Muscle of arm (tissue), 12 donors: ENCODE results near the gene AUH. TPM values are rescaled to one million over a fixed set of nuclear protein-coding genes. Genes with fewer than 3 reads are reported as not detected.
"Not testable (repeated sequence)": the region's sequence is repeated elsewhere in the genome, so short reads cannot be mapped to it uniquely, and the experiment has no call there.

Source experiments
- DNase-seq: peaks from one replicate; pipeline ENCODE4 v3.0.0-alpha.2; 2013
- polyA plus RNA-seq, 12 donors: library from polyadenylated mRNA; unstranded; fragments of 120-200 nt; gene quantifications; one replicate each; pipeline ENCODE4 v1.2.1, GENCODE V29; 2013; ENCODE audit not compliant: insufficient read length in 12 of 12

The AUH gene
- polyA plus RNA-seq, 12 donors = 12.6 to 18.6 (median 15.8) TPM; not detected in 1

DNA sequence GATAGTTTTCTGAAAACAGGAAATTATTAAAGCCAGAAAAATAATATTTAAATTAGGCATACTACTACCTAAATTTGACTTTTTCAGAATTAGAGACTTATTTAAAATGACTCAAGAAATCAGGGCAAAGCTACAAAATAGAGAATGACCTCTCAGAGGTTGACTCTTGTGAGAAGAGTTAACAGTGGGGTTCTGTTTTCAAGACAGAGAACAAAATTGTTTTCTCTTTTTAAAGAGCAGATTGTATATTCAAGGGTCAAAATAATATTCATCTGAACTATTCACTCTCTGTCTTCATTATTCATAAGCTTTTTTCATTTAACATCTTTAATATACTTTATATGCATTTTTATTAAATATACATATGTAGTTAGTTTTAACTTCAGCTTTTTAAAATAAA lies 21.9 kb upstream of the AUH start:
- no peak for DNase-seq

DNA sequence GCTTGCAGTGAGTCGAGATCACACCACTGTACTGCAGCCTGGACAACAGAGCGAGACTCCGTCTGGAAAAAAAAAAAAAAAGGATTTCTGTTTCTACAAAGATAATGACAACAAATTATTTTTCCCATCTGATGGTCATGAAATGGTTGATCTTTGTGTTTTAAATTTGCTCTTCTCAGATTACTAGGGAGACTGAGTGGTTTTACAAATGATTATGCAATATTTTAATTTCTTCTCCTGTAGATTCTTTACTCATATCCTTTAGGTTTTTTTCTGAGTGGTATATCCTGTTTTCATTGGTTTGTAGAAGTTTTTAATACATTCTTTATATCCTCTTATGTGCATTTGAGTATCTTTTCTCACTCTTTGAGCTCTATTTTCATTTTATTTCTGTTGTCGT lies 20.6 kb upstream of the AUH start:
- DNase-seq = no peak

- DNase-seq = no peak
Observed at GRCh38 chr9:91379426-91379825, 17.7 kb upstream of the AUH start.

DNA sequence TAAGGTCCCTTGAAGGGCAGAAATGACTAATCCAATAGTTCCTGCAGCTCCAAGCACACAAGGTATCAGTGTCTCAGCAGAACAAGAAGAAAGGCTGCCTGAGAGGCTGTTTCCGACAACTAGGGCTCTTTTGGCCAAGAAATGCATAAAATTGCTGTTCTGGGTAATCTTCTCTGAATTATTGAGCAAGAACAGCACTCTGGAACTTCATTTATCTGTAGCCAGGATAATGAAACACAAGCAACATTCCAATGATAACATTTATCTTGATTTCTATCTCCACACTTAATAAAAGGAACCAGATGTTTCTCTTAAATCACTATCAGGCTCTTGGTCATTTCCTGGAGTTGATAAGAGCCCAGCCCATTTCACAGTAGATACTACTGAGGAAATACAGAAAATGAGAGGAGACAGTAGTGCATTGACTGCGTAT lies 17.0 kb upstream of the AUH start:
- no peak for DNase-seq

- not testable (repeated sequence) for DNase-seq
Observed at GRCh38 chr9:91378054-91378453, 16.3 kb upstream of the AUH start.

GRCh38 chr9:91376239-91376638 lies 14.5 kb upstream of the AUH start:
- no peak for DNase-seq

DNA sequence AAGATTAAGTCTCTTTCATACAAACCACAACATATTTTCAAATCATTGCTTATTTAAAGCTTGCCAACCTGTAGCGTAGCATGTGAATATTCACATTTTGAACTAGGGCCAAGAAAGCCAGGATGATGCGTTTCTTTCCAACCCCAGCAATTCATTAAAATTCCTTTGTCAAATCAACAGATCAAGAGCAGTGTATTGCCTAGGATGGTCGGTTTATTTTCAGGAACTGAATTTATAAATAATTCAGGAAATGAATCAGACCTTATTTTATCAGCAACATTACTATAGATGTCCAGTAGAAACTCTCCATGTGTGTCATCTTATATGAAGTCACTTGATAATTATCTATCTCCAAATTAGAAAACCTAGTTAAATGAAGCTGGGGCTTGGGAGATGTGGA lies 13.2 kb upstream of the AUH start:
- DNase-seq = no peak

DNA sequence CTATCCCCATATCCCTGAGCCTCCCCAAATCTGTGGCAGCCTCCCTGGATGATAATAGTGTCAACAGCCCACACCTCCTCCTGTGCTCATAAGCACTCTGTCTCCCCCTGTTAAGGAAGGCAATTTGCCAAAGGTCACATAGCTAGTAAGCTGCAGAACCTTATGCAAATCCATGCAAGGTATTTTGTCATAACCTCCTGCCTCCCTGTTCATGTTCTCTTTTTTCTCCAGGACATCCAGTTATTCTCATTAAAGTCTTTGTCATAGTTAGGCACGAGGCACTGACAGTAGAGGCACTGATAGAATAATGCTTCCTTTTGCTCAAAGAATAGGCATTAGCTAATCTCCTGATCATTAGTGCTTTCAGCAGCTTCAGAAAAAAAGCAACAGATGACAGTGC lies 10.2 kb upstream of the AUH start:
- no peak for DNase-seq

GRCh38 chr9:91370006-91370405 lies 8.3 kb upstream of the AUH start:
- DNase-seq = not testable (repeated sequence)

DNA sequence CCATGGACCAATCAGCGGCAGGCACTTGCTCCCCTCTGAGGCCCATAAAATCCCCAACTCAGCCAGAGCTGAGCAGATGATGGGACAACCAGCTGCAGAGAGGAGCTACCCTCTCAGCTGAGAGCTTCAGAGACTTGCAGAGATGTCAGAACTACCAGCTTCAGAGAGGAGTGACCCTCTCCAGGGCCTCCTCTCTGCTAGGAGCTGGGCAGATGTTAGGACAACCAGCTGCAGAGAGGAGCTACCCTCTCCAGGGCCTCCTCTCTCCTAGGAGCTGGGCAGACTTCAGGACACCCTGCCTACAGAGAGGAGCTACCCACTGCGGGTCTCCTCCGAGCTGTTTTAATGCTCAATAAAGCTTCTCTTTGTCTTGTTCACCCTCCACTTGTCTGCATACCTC lies 3.0 kb upstream of the AUH start:
- DNase-seq = no peak

- no peak for DNase-seq
Observed at GRCh38 chr9:91364005-91364404, 2.3 kb upstream of the AUH start.

- no peak for DNase-seq
Observed at GRCh38 chr9:91362051-91362611, 413 bp upstream of the AUH start.

DNA sequence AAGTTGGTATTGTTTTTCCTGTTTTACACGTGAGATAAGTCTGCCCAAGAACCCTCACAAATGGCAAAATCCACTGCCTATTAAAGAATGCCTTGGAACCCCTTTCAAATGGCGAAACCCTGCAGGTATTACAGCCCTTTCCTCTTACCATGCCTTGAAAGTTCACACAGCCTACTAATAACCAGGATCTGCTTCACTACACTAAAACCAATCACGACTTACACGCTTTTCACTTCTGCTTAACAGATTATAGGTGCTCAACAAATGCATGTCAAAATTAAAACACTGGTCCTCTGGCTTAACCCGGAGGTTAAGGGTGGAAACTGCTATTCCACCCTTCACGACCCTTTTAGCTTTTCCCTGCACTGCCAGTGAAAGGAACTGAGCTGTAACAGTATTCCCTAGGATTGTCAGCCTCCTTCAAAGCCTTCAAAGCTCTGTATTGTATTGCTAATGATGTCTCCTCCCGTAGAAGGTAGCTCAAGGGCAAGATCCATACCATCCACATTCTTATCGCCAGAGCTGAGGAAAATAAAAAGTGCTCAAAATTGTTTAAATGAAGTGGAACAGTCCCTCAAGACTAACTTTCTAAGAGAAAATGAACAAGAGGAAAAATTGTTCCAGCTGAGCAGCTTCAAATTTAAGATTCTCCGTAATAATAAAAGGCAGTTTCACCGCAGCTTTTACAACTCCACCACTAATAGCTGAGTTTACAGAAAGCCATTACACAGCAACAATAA lies 997 bp downstream of the AUH start:
- DNase-seq = peak; percentile 4

DNA sequence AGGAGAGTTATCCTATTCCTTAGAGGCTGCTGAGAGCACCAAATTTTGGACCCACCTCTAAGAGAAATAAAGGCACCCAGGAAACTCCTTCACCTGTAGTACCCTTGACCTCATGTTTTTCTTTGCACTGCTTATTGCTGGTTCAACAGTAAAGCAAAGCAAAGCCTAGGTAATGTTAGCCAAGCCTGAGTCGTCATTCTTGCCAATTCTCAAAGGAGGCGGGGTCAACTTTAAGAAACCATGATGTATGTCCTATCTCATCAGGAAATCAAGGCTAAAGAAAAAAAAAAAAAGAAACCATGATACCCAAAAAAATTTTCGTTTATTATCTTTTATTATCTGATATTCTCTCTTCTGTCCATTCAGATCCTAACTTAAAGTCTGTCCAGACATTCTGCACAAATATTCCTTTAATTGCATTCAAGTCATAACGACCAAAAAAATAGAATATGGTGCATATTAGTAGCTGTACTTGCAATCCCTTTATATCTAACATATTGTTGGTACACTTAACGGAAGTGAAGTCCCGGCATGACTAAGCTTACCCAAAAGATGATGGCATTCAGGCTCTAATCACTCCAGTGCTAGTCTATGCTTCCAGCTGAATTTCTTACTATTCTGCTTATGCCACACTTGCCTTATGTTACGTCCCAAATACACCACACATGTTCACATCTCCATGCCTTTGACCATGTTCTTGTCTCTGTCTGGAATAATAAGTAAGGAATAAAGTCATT lies 1.8 kb downstream of the AUH start:
- DNase-seq = no peak

GRCh38 chr9:91359083-91359482 lies 2.6 kb downstream of the AUH start:
- DNase-seq = no peak

DNA sequence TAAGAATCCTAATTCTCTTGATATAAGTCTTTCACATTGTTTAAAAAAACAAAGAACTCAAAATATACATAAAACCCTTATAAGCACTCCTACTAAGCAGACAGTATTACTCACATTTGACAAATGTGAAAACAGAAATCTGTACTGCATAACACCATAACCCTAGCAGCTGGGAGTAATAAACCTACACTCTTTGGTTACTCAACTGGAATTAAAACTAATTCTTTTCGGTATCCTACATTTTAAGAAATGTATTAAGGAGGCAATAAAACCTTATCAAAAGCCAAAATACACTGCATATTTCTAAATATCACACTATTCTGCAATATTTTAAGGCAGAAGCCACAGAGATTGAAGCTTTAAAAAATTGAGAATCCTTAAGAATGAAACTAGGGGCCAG lies 6.8 kb downstream of the AUH start:
- no peak for DNase-seq

- DNase-seq = no peak
Observed at GRCh38 chr9:91349115-91349555, 12.6 kb downstream of the AUH start.

DNA sequence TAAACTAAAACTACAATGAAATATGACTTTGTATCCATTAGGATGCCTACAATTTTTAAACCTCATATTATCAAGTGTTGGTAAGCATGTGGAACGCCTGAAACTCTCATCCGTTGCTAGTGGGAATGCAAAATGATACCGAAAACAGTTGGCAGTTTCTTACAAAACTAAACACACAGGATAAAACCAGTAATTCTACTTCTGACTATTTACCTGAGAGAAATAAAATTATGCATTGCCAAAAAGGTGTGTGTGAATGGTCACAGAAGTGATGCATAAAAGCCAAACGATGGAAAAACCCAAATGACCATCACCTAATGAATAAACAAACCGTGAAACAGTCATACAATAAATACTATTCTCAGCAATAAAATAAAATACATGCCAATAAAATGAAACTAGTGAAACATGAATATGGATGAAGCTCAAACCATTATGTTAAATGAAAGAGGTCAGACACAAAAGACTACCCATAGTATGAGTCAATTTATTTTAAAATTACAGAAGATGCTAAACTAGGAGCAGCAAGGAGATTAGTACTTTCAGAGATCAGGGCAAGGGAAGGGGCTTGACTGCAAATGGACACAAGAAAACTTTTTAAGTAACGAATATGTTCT lies 13.4 kb downstream of the AUH start:
- DNase-seq = no peak

DNA sequence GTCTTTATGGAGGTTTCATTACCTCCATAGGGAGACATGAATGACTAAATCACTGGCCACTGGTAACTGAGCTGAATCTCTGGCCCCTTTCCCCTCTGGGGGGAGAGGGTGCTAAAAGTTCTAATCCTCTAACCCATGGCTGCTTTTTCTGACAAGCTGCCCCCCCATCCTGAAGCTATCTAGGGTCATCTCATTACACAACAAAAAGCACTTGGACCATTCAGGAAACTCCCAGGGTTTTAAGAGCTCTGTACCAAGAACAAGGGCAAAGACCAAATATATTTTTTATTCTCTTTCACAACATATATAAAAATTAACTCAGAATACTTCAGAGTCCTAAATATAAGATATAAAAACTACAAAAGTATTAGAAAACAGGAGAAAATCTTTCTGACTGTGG lies 14.3 kb downstream of the AUH start:
- DNase-seq = no peak

DNA sequence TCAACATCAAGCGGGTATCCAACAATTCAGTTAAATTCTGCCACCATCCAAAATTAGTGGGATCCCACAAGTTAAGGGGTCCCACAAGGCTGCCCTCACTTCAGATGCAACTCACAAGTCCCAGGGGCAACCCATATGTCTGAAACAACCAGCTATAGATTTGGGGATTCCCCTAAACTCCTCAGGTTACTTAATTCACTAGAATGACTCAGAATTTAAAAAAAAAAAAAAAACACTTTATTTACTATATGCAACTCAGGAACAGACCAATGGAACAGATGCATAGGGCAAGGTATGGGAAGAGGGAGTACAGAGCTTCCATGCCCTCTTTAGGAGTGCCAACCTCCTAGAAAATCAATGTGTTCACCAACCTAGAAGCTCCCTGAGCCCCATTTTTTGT lies 15.1 kb downstream of the AUH start:
- no peak for DNase-seq

DNA sequence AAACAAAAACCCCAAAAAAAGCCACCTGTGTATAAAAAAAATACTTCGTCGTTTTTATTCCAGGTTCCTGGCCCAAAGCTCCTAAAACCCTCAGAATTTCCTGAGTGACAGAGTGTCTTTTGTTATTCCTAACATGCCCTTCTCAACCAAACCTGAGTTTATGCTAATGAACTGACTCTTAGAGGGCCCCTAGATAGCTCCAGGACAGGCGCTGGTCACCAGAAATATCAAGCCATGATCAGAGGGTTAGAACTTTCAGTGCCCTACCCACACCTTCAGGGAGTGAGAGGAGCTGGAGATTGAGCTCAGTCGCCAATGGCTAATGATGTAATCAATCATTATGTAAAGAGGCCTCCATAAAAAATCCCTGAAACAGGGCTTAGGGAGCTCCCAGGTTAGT lies 15.7 kb downstream of the AUH start:
- DNase-seq = no peak

- DNase-seq = no peak
Observed at GRCh38 chr9:91342575-91342974, 19.1 kb downstream of the AUH start.

GRCh38 chr9:91341749-91342148 lies 20.0 kb downstream of the AUH start:
- no peak for DNase-seq
